Activated effector memory CD4-positive, alpha-beta T cell treated with anti-CD3 and anti-CD28 coated beads, Interleukin-2, amount 50 U/mL, for 16 hours (primary cell): ENCODE measurements around the gene DUSP18.
"Not testable (repeated sequence)": the region's sequence is repeated elsewhere in the genome, so short reads cannot be mapped to it uniquely, and the experiment has no call there.

Experiments used
- DNase-seq: peaks from one replicate; pipeline ENCODE4 v3.0.0-alpha.2; 2020

DUSP18 gene

GRCh38 chr22:30636226-30637077 is 31.2 kb downstream of the DUSP18 start:
- peak; percentile 72 for DNase-seq

DNA sequence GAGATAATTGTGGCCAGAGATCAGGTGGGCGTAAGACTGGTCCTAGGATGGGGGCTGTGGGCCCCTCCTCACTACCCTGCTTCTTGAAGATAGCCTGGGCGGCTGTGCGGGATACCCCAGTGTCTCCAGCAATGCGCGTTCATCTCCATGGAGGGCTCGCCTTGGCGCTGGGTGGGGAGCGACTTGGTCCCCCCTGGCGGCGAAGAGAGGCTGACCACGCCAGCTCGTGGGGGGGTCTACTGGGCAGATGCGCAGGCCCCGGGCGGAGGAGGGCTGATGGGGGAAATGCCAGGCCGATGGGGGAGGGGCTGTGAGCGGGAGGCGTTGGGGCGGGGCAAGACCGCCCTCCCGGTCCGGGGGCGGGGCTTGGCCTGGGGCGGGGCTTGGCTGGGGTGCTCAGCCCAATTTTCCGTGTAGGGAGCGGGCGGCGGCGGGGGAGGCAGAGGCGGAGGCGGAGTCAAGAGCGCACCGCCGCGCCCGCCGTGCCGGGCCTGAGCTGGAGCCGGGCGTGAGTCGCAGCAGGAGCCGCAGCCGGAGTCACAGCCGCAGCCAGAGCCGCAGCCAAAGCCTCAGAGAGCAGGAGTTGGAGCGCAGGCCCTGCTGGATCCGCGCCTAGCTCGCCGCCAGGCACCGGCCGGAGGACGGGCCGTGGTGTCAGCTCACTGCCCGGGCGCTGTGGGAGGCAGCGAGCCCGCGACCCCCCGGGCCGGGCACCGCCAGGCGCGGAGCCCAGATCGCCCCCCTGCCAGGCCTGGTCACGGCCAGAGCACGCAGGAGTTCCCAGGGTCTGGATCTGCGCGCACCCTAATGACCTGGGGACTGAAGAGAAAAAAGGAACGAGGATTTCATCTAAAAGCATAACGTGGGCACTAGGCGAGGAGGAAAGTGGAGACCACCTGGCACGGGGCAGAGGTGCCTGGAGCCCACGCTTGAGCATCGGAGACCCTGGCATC is 32.1 kb downstream of the DUSP18 start, which contains the start of gene SLC35E4:
Gene SLC35E4, plus strand, starts transcription at position 509 of the 953 bp plus-strand sequence. CDS start 670 bp downstream, outside the sequence.
- peak; percentile 98 for DNase-seq

GRCh38 chr22:30634471-30635233 is 33.0 kb downstream of the DUSP18 start:
- DNase-seq = peak; percentile 97

DNA sequence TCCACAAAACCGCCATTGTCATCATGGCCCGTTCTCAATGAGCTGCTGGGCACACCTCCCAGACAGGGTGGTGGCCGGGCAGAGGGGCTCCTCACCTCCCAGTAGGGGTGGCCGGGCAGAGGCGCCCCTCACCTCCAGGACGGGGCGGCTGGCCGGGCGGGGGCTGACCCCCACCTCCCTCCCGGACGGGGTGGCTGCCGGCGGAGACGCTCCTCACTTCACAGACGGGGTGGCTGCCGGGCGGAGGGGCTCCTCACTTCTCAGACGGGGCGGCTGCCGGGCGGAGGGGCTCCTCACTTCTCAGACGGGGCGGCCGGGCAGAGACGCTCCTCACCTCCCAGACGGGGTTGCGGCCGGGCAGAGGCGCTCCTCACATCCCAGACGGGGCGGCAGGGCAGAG is 36.2 kb downstream of the DUSP18 start:
- DNase-seq = not testable (repeated sequence)

DNA sequence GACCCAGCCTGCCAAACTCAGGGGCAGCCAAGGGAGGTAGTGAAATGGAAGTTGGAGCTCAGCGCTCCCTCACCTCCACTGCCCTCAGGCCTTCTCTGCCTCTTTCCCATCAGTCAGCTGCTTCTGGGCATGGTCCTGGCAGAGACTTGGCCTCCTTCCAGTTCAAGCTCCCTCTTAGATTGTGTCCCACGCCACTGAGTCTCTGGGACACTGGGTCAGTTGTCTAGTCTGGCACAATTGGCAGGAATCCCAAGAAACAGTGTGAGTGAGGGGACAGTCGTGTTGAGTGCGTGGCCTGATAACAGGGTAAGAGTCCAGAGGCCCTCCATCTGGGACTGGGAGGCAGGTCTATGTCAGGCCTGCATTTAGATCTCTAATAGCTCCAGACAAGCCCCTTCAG is 39.2 kb downstream of the DUSP18 start:
- DNase-seq = no peak

- DNase-seq = no peak
Observed at GRCh38 chr22:30627471-30627870, 40.2 kb downstream of the DUSP18 start.

GRCh38 chr22:30626413-30626812 is 41.3 kb downstream of the DUSP18 start:
- no peak for DNase-seq

DNA sequence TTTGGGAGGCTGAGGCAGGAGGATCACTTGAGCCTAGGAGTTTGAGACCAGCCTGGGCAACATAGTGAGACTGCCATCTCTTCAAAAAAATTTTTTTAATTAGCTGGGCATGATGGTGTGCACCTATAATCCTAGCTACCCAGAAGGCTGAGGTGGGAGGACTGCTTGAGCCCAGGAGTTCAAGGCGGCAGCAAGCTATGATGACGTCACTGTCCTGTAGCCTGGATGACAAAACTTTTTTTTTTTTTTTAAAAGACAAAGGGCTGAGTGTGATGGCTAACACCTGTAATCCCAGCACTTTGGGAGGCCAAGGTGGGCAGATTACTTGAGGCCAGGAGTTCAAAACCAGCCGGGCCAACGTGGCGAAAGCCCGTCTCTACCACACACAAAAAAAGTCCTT is 47.8 kb downstream of the DUSP18 start:
- not testable (repeated sequence) for DNase-seq

DNA sequence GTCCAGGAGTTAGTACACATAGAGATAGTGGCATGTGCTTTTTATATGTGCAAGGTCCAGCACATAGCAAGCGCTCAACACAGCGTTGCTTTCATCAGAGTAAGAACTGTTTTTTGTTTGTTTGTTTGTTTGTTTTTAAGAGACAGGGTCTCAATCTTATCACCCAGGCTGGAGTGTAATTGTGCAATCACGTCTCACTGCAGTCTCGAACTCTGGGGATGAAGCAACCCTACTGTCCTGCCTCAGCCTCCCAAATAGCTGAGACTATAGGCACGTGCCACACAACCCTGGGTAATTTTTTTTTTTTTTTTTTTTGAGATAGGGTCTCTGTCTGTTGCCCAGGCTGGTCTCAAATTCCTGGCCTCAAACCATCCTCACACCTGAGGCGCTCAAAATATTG is 49.9 kb downstream of the DUSP18 start:
- no peak for DNase-seq

DNA sequence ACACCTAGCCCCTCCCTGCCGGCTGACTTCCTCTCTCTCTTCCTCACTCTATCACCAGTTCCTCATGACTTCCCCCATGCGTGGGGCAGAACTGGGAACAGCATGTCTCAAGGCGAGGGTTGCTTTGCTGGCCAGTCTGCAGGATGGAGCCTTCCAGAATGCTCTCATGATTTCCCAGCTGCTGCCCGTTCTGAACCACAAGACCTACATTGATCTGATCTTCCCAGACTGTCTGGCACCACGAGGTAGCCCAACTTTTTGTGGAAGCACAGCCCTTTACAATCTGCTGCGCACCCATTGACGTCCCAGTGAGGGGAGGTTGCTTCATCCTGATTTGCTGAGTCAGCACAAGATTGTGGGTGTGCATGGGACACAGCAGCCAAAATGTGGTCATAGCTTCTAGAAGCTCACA is 52.1 kb downstream of the DUSP18 start:
- no peak for DNase-seq

GRCh38 chr22:30614879-30615278 is 52.8 kb downstream of the DUSP18 start:
- no peak for DNase-seq

DNA sequence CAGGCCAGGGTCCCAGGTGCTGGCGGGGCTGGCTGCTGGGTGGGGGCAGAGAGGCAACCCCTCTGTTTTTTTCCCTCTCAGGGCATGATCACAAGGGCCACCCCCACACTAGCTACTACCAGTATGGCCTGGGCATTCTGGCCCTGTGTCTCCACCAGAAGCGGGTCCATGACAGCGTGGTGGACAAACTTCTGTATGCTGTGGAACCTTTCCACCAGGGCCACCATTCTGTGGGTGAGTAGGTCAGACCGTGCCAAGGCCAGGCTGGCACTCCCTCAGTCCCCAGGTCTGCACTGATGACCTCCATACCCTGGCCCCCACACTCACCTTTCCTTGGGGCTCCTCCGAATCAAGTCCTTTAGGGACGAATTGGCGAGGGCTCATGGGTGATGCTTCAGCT is 53.4 kb downstream of the DUSP18 start:
- DNase-seq = no peak

GRCh38 chr22:30612789-30613188 is 54.9 kb downstream of the DUSP18 start:
- DNase-seq = no peak
